K562 (cell line): Measurements from ENCODE around the gene TERT. TPM values are rescaled to one million over a fixed set of nuclear protein-coding genes. Genes with fewer than 3 reads are reported as not detected.

ENCODE experiments used
- ELF4 ChIP-seq: fragments of 450-650 bp; formaldehyde crosslinking; IDR thresholded peaks from 2 replicates; pipeline ENCODE4 v1.4.0; 2022; ENCODE audit warnings: missing genetic modification characterization
- POU5F1 ChIP-seq: fragments of 150-350 bp; IDR thresholded peaks from 2 replicates; pipeline ENCODE4 v1.6.1; 2014; ENCODE audit warnings: borderline replicate concordance, low read length, low read depth, mild to moderate bottlenecking; ENCODE audit not compliant: partially characterized antibody
- RBM25 ChIP-seq: fragments of 200-400 bp; formaldehyde crosslinking; IDR thresholded peaks from 2 replicates; pipeline ENCODE4 v1.6.1; 2018; ENCODE audit warnings: low read length, low read depth, moderate library complexity; ENCODE audit not compliant: severe bottlenecking
- STAT5A ChIP-seq: IDR thresholded peaks from 2 replicates; pipeline ENCODE4 v1.6.1; 2012; ENCODE audit warnings: low read length, inconsistent platforms, borderline replicate concordance
- ZNF785 ChIP-seq: fragments of 250-450 bp; sonication (Bioruptor Pico); IDR thresholded peaks from 2 replicates; pipeline ENCODE4 v1.4.0; 2020; ENCODE audit warnings: mild to moderate bottlenecking
- polyA plus RNA-seq, 8 experiments: library from polyadenylated mRNA; depleted of rRNA in 4 of 8; stranded (reverse) in 5 of 8; unstranded in 3 of 8; fragments of >200 nt; fragmentation: Nextera tagmentation in 2 of 8; fragmentation: Illumina TruSeq in 1 of 8; extraction: Ambion mirVana in 2 of 8; extraction: Trizol in 1 of 8; gene quantifications; 2 replicates each; pipeline versions ENCODE4 v1.2.1 to v1.2.3, GENCODE V29; 2011 to 2014; ENCODE audit warnings: inconsistent platforms in 1 of 8, missing spikeins in 1 of 8
- total RNA-seq, 7 experiments: library from RNA; depleted of rRNA in 6 of 7; stranded (reverse); fragments of >200 nt in 6 of 7; fragmentation: Illumina TruSeq in 2 of 7; extraction: Trizol in 2 of 7; gene quantifications; 2 replicates each; pipeline versions ENCODE4 v1.2.1 to v1.2.3, GENCODE V29; 2011 to 2021; ENCODE audit warnings: low replicate concordance in 1 of 7
- TF ChIP-seq, protein P1 (sequence below), 2 experiments: fragments of 450-650 bp; formaldehyde crosslinking in 1 of 2; IDR thresholded peaks; 2 replicates each; pipeline versions ENCODE4 v1.4.0 to v1.6.1; 2014 to 2020; ENCODE audit warnings: mild to moderate bottlenecking in 2 of 2, borderline replicate concordance in 1 of 2, low read depth in 1 of 2

TERT gene
- total and polyA plus RNA-seq, 9 of the 15 experiments (the other 6 are each of a cell fraction or from before 2014, with no cell fraction given) = 0.08 to 4.5 (median 0.98) TPM; not detected in 1

DNA sequence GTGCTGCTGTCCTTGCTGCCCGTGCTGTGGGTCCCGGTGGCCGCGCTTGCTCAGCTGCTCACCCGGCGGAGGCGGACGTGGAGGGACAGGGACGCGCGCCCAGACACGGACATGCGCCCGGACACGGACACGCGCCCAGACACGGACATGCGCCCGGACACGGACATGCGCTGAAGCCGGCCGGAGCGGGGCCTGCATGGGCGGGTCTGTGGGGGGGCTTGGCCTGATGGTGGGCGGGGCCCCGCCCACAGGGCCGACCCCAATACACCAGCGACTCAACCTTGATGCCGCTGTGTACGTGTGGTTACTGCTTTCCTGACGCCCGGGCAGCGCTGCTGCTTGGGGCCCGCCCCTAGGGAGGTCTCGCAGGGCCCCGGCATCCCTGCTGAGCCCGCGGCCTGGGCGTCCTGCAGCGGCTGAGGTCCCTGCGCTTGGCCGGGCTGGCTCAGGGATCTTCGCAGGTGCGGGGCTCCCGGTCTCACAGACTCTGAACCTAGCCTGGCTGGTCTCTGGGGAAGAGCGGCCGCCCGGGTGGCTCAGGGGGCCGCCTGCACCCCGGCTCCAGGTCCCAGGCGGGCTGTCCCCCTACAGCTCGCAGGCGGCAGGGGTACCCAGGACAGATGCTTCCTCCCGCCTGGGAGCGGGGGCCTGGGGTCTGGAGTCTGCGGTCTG is 48.8 kb downstream of the TERT start (continued):
- TF ChIP-seq, protein P1, sequence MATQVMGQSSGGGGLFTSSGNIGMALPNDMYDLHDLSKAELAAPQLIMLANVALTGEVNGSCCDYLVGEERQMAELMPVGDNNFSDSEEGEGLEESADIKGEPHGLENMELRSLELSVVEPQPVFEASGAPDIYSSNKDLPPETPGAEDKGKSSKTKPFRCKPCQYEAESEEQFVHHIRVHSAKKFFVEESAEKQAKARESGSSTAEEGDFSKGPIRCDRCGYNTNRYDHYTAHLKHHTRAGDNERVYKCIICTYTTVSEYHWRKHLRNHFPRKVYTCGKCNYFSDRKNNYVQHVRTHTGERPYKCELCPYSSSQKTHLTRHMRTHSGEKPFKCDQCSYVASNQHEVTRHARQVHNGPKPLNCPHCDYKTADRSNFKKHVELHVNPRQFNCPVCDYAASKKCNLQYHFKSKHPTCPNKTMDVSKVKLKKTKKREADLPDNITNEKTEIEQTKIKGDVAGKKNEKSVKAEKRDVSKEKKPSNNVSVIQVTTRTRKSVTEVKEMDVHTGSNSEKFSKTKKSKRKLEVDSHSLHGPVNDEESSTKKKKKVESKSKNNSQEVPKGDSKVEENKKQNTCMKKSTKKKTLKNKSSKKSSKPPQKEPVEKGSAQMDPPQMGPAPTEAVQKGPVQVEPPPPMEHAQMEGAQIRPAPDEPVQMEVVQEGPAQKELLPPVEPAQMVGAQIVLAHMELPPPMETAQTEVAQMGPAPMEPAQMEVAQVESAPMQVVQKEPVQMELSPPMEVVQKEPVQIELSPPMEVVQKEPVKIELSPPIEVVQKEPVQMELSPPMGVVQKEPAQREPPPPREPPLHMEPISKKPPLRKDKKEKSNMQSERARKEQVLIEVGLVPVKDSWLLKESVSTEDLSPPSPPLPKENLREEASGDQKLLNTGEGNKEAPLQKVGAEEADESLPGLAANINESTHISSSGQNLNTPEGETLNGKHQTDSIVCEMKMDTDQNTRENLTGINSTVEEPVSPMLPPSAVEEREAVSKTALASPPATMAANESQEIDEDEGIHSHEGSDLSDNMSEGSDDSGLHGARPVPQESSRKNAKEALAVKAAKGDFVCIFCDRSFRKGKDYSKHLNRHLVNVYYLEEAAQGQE (IDR thresholded peaks at IDR 0.05; ENCODE audit: borderline replicate concordance) = no peak
- TF ChIP-seq, protein P1 (CRISPR knock-in tag; IDR thresholded peaks at IDR 0.05; ENCODE audit: low read depth) = no peak
- TF ChIP-seq ZNF785 (CRISPR knock-in tag) (no peak), ELF4 (CRISPR knock-in tag) (no peak), RBM25 (no peak), STAT5A (no peak), POU5F1 (no peak)
